Mammary epithelial cell (primary cell): ENCODE results near the gene CLCN3.

ENCODE experiments used
- CTCF ChIP-seq, 2 donors: IDR thresholded peaks in 1 of 2; conservative IDR thresholded peaks in 1 of 2; 2 replicates each; pipeline ENCODE4 v1.5.1; 2011 to 2012; ENCODE audit warnings: inconsistent platforms in 2 of 2, low read length in 2 of 2, mild to moderate bottlenecking in 2 of 2, control low read depth in 1 of 2, low read depth in 1 of 2; ENCODE audit not compliant: insufficient read depth in 1 of 2; ENCODE audit errors: extremely low read depth in 1 of 2
- EZH2 ChIP-seq: IDR thresholded peaks from 2 replicates; pipeline ENCODE4 v1.6.1; 2012; ENCODE audit warnings: low read length, inconsistent platforms, borderline replicate concordance

DNA sequence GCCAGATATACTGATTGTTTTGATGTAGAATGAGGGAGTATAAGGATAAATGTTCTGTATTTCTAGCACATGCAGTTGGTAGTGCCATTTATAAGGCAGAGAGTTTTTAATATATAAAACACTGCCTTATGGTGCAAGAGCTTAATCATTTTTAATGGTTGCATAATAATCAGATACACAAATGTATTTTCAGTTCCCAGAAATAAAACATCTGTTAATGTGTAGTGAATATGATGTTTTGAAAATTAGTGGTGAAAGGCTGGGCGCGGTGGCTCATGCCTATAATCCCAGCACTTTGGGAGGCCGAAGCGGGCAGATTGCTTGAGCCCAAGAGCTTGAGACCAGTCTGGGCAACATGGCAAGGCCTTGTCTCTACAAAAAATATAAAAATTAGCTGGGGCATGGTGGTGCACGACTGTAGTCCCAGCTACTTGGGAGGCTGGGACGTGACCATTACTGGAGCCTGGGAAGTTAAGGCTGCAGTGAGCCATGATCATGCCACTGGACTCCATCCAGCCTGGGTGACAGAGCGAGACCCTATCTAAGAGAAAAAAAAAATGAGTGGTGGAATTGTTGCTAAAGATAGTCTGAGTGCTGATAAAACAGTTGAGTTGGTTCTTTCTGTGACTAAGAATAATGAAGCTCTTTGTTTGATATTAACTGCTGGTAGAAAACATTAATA is 29.3 kb downstream of the CLCN3 start:
- TF ChIP-seq CTCF (conservative IDR thresholded peaks at IDR 0.05 in 1 of 2, IDR thresholded peaks at IDR 0.05 in 1 of 2; ENCODE audit: extremely low read depth in 1 of 2, insufficient read depth in 1 of 2, low read depth in 1 of 2, low read length in 2 of 2), result no peak
- no peak for TF ChIP-seq EZH2
